ENCODE results near the gene PLA2G15.
A peak's percentile ranks its signal among the peaks of the same experiment; 100 is the strongest.

The PLA2G15 gene

DNA sequence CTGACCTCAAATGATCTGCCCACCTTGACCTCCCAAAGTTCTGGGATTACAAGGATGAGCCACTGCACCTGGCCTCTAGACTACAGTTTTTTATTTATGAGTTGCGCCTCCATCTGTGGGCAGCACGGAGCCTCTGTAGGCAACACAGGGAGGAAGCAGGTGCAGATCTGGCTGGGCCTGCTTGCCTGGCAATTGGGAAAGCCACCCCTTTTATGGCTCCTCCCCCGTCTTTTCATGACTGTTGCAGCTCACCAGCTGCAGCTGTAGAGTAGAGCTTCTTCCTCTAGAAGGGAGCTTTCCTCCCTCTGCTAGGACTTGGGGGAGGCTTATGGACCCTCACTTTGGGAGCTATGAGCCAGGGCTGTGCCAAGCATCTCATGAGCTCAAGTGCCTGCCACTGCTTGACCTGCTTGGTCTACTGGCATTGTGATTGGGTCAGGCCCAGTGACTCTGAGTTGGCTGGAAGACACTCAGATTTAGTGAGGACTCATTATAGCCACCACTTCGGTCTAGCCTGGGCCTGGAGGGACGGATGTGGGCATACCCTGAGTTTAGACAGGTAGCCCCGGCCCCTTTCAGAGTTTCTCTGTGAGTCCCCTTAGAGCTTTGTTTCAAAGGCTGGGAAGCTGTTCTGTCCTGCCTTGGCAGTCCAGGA is 12.2 kb downstream of the PLA2G15 start:
- DNase-seq (ENCODE audit: low read depth, low spot score): no peak
- Histone ChIP-seq H3K4me1 (ENCODE audit: insufficient read depth, insufficient read length) (peaks cover 9% of the 10 kb centered on the region), H3K9ac (ENCODE audit: insufficient read length, low read depth) (peak overlapping the region; percentile 36), H3K9me3 (ENCODE audit: insufficient read depth, low read length) (no peaks in the 10 kb centered on the region), H3K27me3 (ENCODE audit: insufficient read depth, insufficient read length) (no peaks in the 10 kb centered on the region), H3K36me3 (ENCODE audit: insufficient read depth, insufficient read length, low read length) (peaks cover 33% of the 10 kb centered on the region), H3K4me3 (ENCODE audit: insufficient read length, low read depth) (no peak overlapping the region)
- TF ChIP-seq ZNF274 (IDR thresholded peaks at IDR 0.05; ENCODE audit: low read depth, low read length) (no peak), SUZ12 (IDR thresholded peaks at IDR 0.05; ENCODE audit: extremely low read depth, insufficient read depth, insufficient read length) (no peak), YY1 (IDR thresholded peaks at IDR 0.05; ENCODE audit: insufficient read depth, insufficient read length) (no peak)

DNA sequence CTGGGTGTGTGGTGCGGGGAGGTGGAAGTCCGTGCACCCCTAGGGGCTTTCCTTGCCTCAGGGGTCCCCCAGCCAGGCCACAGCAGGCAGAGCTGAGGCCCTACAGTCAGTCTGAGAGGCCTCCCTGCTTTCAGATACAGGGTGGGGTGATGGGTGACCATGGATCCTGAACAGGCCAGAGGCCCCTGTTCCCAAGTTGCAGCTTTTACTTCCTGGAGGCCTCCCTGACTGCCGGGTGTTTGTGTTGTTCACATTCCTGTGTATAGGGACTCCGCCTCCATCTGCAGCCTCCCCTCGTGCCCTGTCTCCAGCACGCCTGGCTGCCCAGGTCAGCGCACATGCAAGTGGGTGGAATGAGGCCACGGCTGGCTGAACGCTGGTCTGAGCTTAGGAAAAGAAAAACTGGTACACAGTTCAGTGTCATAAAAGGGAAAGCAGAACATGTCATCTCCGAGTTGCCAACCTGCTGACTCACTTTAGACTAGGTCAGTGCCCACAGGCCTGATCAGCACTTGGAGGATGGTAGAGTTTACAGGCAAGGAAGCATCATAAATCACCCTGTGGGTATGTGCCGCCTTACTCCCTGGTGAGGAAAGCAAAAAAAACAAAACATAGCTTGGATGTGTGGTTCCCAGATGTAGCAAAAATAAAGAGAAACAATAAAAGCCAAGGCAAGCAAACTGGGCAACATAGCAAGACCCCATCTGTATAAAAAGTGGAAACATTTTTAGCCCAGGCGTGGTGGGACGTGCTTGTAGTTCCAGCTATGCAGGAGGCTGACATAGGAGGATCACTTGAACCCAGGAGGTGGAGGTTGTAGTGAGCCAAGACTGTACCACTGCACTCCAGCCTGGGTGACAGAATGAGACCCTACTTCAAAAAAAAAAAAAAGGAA is 13.0 kb downstream of the PLA2G15 start:
- H3K4me1 ChIP-seq (ENCODE audit: insufficient read depth, insufficient read length): peaks cover 9% of the 10 kb centered on the region
- no peak overlapping the region for H3K4me3 ChIP-seq (ENCODE audit: insufficient read length, low read depth)
- TF ChIP-seq SUZ12 (IDR thresholded peaks at IDR 0.05; ENCODE audit: extremely low read depth, insufficient read depth, insufficient read length) (no peak), YY1 (IDR thresholded peaks at IDR 0.05; ENCODE audit: insufficient read depth, insufficient read length) (no peak), ZNF274 (IDR thresholded peaks at IDR 0.05; ENCODE audit: low read depth, low read length) (no peak)
- peaks cover 3% of the 10 kb centered on the region for H3K27me3 ChIP-seq (ENCODE audit: insufficient read depth, insufficient read length)
- peak overlapping the region; percentile 36 for H3K9ac ChIP-seq (ENCODE audit: insufficient read length, low read depth)
- H3K9me3 ChIP-seq (ENCODE audit: insufficient read depth, low read length): no peaks in the 10 kb centered on the region
- DNase-seq (ENCODE audit: low read depth, low spot score): no peak
- H3K36me3 ChIP-seq (ENCODE audit: insufficient read depth, insufficient read length, low read length): peaks cover 33% of the 10 kb centered on the region

DNA sequence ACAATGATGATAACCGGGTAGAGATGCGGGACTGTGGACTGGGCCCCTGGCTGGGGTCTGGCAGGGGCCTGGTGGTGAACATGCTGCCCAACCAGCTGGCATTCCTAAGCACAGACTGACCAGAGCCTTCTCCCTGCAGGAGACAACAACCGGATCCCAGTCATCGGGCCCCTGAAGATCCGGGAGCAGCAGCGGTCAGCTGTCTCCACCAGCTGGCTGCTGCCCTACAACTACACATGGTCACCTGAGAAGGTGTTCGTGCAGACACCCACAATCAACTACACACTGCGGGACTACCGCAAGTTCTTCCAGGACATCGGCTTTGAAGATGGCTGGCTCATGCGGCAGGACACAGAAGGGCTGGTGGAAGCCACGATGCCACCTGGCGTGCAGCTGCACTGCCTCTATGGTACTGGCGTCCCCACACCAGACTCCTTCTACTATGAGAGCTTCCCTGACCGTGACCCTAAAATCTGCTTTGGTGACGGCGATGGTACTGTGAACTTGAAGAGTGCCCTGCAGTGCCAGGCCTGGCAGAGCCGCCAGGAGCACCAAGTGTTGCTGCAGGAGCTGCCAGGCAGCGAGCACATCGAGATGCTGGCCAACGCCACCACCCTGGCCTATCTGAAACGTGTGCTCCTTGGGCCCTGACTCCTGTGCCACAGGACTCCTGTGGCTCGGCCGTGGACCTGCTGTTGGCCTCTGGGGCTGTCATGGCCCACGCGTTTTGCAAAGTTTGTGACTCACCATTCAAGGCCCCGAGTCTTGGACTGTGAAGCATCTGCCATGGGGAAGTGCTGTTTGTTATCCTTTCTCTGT is 14.0 kb downstream of the PLA2G15 start:
- TF ChIP-seq YY1 (IDR thresholded peaks at IDR 0.05; ENCODE audit: insufficient read depth, insufficient read length) (no peak), ZNF274 (IDR thresholded peaks at IDR 0.05; ENCODE audit: low read depth, low read length) (no peak), SUZ12 (IDR thresholded peaks at IDR 0.05; ENCODE audit: extremely low read depth, insufficient read depth, insufficient read length) (no peak)
- DNase-seq (ENCODE audit: low read depth, low spot score): no peak
- peaks cover 12% of the 10 kb centered on the region for H3K4me1 ChIP-seq (ENCODE audit: insufficient read depth, insufficient read length)

GRCh38 chr16:68263559-68264127 is 18.5 kb downstream of the PLA2G15 start:
- Histone ChIP-seq H3K9ac (ENCODE audit: insufficient read length, low read depth) (peak overlapping the region; percentile 97), H3K4me1 (ENCODE audit: insufficient read depth, insufficient read length) (peaks cover 9% of the 10 kb centered on the region)
- TF ChIP-seq YY1 (IDR thresholded peaks at IDR 0.05; ENCODE audit: insufficient read depth, insufficient read length): no peak
- no peak for TF ChIP-seq ZNF274 (IDR thresholded peaks at IDR 0.05; ENCODE audit: low read depth, low read length)
- TF ChIP-seq SUZ12 (IDR thresholded peaks at IDR 0.05; ENCODE audit: extremely low read depth, insufficient read depth, insufficient read length): no peak

More for the DNA sequence above, 14.0 kb downstream of the PLA2G15 start:
- no peaks in the 10 kb centered on the region for H3K9me3 ChIP-seq (ENCODE audit: insufficient read depth, low read length)
- no peak overlapping the region for H3K9ac ChIP-seq (ENCODE audit: insufficient read length, low read depth)
- H3K27me3 ChIP-seq (ENCODE audit: insufficient read depth, insufficient read length): peaks cover 10% of the 10 kb centered on the region
- no peak overlapping the region for H3K4me3 ChIP-seq (ENCODE audit: insufficient read length, low read depth)
- peaks cover 33% of the 10 kb centered on the region for H3K36me3 ChIP-seq (ENCODE audit: insufficient read depth, insufficient read length, low read length)

GRCh38 chr16:68264128-68265077 is 19.2 kb downstream of the PLA2G15 start, which contains the start of gene SLC7A6:
Gene SLC7A6 (plus strand): TSS chr16:68264526. CDS start chr16:68274727, 10,201 bp downstream.
- Histone ChIP-seq H3K4me3 (ENCODE audit: insufficient read length, low read depth) (peak within 1 kb of the TSS; percentile 97), H3K9me3 (ENCODE audit: insufficient read depth, low read length) (no peaks in the 10 kb centered on the region), H3K4me1 (ENCODE audit: insufficient read depth, insufficient read length) (peaks cover 9% of the 10 kb centered on the region), H3K9ac (ENCODE audit: insufficient read length, low read depth) (peak within 1 kb of the TSS; percentile 97), H3K36me3 (ENCODE audit: insufficient read depth, insufficient read length, low read length) (peaks cover 22% of the 10 kb centered on the region), H3K27me3 (ENCODE audit: insufficient read depth, insufficient read length) (peaks cover 17% of the 10 kb centered on the region)
- DNase-seq (ENCODE audit: low read depth, low spot score): no peak
- TF ChIP-seq YY1 (IDR thresholded peaks at IDR 0.05; ENCODE audit: insufficient read depth, insufficient read length): no peak
- TF ChIP-seq ZNF274 (IDR thresholded peaks at IDR 0.05; ENCODE audit: low read depth, low read length): no peak
- TF ChIP-seq SUZ12 (IDR thresholded peaks at IDR 0.05; ENCODE audit: extremely low read depth, insufficient read depth, insufficient read length): no peak

More at GRCh38 chr16:68263559-68264127, 18.5 kb downstream of the PLA2G15 start:
- Histone ChIP-seq H3K9me3 (ENCODE audit: insufficient read depth, low read length) (no peaks in the 10 kb centered on the region), H3K4me3 (ENCODE audit: insufficient read length, low read depth) (peak overlapping the region; percentile 97), H3K36me3 (ENCODE audit: insufficient read depth, insufficient read length, low read length) (peaks cover 27% of the 10 kb centered on the region), H3K27me3 (ENCODE audit: insufficient read depth, insufficient read length) (peaks cover 17% of the 10 kb centered on the region)
- no peak for DNase-seq (ENCODE audit: low read depth, low spot score)

Measured in NT2/D1 (cell line).